BE2C (cell line): Measurements from ENCODE around the gene ZFYVE21.

ENCODE experiments used
- DNase-seq: peaks from one replicate; pipeline ENCODE4 v3.0.0-alpha.2; 2020
- H3K27me3 ChIP-seq: fragments of 250-450 bp; sonication (Bioruptor Pico); 2 replicates; pipeline ENCODE4 v1.5.1; 2020; ENCODE audit warnings: mild to moderate bottlenecking
- H3K36me3 ChIP-seq: fragments of 250-450 bp; sonication (Bioruptor Pico); 2 replicates; pipeline ENCODE4 v1.5.1; 2020; ENCODE audit warnings: mild to moderate bottlenecking
- H3K4me1 ChIP-seq: fragments of 250-450 bp; sonication (Bioruptor Pico); 2 replicates; pipeline ENCODE4 v1.5.1; 2020
- H3K4me3 ChIP-seq: 2 replicates; pipeline ENCODE4 v1.5.1; 2011; ENCODE audit warnings: low read depth, low read length
- H3K9me3 ChIP-seq: fragments of 250-450 bp; sonication (Bioruptor Pico); 2 replicates; pipeline ENCODE4 v1.5.1; 2020
- TF ChIP-seq, protein P1 (sequence below): IDR thresholded peaks from 2 replicates; pipeline ENCODE4 v1.5.1; 2012; ENCODE audit warnings: mild to moderate bottlenecking, low read depth, low read length

ZFYVE21 gene

DNA sequence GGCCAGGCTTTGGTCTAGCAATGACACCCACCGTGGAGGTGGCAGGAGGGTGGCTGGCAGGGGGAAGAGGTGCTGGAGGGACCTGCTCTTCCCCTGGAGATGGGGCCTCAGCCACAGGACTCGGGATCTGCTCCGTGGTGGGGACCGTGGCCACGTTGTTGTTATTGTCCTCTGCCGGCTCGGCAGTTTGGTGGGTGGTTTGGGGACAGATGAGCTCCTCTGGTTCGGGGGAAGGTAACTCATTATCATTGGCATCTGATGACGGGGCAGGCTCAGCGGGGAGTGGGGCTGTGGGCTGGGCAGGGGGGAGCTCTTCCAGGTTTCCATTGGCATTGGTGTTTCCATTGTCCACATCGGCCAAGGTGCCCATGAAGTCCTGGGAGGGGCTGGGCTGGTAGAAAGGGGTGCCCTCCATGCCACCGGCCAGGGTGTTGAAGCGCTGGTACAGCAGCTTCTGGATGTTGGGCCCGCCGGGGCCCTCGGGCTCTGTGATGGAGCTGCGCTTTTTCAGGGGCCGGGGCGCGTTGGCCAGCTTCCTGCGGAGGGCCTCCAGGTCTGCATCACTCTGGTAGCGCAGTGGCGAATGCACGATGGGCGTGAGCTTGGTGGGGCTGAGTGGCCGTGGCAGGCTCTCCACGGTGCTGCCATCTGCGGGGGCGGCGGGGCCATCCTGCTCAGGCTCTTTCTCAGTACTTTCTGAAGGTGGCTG lies 24.3 kb downstream of the ZFYVE21 start:
- H3K27me3 ChIP-seq: no peaks in the 10 kb centered on the region
- H3K4me3 ChIP-seq: no peak overlapping the region
- no peak for DNase-seq
- no peaks in the 10 kb centered on the region for H3K9me3 ChIP-seq
- no peaks in the 10 kb centered on the region for H3K4me1 ChIP-seq
- peaks cover 96% of the 10 kb centered on the region for H3K36me3 ChIP-seq
- TF ChIP-seq, protein P1, sequence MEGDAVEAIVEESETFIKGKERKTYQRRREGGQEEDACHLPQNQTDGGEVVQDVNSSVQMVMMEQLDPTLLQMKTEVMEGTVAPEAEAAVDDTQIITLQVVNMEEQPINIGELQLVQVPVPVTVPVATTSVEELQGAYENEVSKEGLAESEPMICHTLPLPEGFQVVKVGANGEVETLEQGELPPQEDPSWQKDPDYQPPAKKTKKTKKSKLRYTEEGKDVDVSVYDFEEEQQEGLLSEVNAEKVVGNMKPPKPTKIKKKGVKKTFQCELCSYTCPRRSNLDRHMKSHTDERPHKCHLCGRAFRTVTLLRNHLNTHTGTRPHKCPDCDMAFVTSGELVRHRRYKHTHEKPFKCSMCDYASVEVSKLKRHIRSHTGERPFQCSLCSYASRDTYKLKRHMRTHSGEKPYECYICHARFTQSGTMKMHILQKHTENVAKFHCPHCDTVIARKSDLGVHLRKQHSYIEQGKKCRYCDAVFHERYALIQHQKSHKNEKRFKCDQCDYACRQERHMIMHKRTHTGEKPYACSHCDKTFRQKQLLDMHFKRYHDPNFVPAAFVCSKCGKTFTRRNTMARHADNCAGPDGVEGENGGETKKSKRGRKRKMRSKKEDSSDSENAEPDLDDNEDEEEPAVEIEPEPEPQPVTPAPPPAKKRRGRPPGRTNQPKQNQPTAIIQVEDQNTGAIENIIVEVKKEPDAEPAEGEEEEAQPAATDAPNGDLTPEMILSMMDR: no peak

DNA sequence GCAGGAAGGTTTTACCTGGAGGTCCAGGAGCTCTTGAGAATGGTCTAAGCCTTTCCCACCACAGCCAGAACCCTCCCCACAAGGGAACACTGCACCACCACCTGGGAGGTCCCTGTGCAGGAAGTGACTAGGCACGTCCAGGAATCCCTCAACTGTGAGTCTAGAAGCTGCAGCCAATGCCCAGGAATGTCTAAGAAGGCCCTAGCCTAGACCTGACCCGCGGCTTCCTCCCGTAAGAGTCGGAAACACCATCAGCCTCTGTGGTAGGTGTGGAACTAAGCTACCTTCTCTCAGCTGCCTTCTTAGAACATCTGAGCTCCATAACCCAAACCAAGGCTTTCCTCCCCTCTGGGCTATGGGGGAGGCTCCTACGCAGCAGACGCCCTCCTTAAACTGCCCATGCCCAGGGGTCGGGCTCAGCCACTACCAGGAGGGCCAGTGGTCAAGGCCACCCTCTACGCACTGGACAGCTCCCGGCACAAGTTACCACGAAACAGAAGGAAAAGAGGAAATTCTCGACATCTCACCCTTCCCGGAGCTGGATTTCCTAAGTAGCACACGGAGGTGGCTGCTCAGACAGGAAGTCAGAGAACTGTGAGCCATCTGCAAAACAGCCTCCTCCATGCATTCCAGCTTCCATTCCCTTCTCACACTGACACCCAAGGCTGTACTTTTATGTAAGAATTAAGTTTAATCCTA lies 25.5 kb downstream of the ZFYVE21 start:
- no peak for DNase-seq
- TF ChIP-seq, protein P1: no peak

DNA sequence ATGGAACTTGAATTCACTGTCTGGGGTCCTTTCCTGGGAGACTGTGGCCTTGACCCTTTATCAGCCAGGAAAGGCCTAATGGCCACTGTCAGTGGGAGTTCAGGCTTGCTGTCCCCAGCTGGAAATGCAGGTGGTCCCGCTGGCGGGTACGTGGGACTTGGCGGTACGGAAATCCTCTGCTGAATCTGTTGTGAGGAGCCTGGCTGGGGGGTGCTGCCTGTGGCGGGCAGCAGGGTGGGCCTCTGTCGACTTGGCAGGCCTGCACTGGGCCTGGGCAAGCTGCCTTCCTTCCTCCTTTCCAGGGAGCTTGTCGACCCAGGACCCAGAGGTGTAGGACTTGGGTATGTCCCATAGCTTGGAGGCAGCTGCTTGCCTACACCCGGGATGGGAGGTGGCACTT lies 26.3 kb downstream of the ZFYVE21 start:
- H3K36me3 ChIP-seq: peaks cover 93% of the 10 kb centered on the region
- TF ChIP-seq, protein P1: no peak
- H3K27me3 ChIP-seq: no peaks in the 10 kb centered on the region

More for the DNA sequence above, 25.5 kb downstream of the ZFYVE21 start:
- peaks cover 94% of the 10 kb centered on the region for H3K36me3 ChIP-seq
- no peaks in the 10 kb centered on the region for H3K4me1 ChIP-seq
- no peaks in the 10 kb centered on the region for H3K9me3 ChIP-seq
- H3K27me3 ChIP-seq: no peaks in the 10 kb centered on the region
- H3K4me3 ChIP-seq: no peak overlapping the region

GRCh38 chr14:103742499-103743255 lies 27.1 kb downstream of the ZFYVE21 start:
- Histone ChIP-seq H3K27me3 (no peaks in the 10 kb centered on the region), H3K9me3 (no peaks in the 10 kb centered on the region), H3K4me1 (no peaks in the 10 kb centered on the region), H3K4me3 (no peak overlapping the region), H3K36me3 (peaks cover 93% of the 10 kb centered on the region)
- TF ChIP-seq, protein P1: no peak
- no peak for DNase-seq

More for the DNA sequence above, 26.3 kb downstream of the ZFYVE21 start:
- Histone ChIP-seq H3K4me3 (no peak overlapping the region), H3K9me3 (no peaks in the 10 kb centered on the region), H3K4me1 (no peaks in the 10 kb centered on the region)
- DNase-seq: no peak

DNA sequence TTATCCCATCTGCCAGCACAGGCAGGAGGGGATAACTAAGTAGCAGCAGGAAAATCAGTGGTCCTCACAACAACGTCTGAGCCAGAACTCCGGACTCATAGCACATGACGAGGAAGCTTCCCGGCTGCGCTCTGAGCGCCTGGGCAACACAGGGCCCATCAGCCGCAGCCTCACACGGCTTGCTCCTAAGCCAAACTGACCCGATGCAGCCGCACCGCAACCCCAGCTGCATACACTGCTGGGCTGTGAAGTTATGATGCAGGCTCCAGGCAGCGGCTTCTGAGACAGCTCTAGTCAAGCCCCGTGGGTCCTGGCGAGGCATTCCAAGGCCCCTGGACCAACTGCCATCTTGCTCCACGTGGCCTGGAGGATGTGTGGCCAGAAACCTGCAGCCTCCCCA lies 28.1 kb downstream of the ZFYVE21 start:
- no peaks in the 10 kb centered on the region for H3K9me3 ChIP-seq
- TF ChIP-seq, protein P1: no peak
- peaks cover 93% of the 10 kb centered on the region for H3K36me3 ChIP-seq
- H3K4me1 ChIP-seq: no peaks in the 10 kb centered on the region
- no peaks in the 10 kb centered on the region for H3K27me3 ChIP-seq
- no peak overlapping the region for H3K4me3 ChIP-seq
- no peak for DNase-seq
